ENCODE data around the gene ELAVL1.

Gene ELAVL1

DNA sequence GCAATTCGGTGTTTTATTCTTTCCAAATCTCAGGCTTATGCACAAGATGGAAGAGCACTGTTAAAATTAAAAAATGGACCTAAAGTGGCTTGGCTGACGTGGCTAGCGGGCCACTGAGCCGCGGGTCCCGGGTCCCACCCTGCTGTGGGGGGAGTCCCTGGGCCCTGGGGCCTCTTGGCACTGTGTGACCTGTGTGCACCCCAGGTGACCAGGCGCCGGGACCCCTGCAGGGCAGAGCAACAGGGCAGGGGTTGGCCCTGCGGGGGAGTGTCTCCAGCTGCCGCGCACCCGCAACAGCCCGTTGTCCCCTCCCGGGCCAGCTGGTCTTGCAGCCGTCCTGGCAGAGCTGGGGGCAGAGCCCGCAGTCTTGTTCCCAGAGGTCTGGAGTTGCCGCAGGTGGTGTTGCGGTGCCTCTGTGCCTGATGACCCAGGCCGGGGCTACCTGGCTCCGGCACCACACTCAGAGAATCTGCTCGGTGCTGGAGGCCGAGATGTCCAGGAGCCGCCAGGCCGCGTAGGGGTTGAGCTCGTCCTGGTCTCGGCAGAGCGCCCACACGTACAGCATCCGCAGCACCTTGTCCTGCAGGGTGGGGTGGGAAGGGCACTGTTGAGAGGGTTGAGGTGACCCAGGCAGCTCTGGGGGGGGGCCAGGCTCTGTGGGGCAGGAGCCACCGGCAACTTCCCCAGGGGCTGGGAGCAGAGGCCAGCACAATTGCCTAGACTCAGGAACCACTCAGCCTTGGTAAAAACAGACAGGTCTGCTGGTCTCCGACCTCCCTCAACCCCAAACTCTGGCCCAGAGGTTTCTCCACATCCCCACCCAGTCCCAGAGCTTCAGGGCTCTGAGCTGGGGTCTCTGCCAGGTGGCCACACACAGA is 78.5 kb downstream of the ELAVL1 start:
- Histone ChIP-seq H3K27me3 (ENCODE audit: control insufficient read depth, insufficient read depth, low read length) (no peaks in the 10 kb centered on the region), H3K9ac (ENCODE audit: low read length) (no peak overlapping the region), H3K9me3 (ENCODE audit: control insufficient read depth, low read length) (no peaks in the 10 kb centered on the region), H3K4me1 (ENCODE audit: control insufficient read depth, insufficient read depth, low read length) (peaks cover 9% of the 10 kb centered on the region), H3K36me3 (ENCODE audit: control insufficient read depth, insufficient read depth, low read length) (no peaks in the 10 kb centered on the region), H3K4me3 (ENCODE audit: low read length) (no peak overlapping the region)

DNA sequence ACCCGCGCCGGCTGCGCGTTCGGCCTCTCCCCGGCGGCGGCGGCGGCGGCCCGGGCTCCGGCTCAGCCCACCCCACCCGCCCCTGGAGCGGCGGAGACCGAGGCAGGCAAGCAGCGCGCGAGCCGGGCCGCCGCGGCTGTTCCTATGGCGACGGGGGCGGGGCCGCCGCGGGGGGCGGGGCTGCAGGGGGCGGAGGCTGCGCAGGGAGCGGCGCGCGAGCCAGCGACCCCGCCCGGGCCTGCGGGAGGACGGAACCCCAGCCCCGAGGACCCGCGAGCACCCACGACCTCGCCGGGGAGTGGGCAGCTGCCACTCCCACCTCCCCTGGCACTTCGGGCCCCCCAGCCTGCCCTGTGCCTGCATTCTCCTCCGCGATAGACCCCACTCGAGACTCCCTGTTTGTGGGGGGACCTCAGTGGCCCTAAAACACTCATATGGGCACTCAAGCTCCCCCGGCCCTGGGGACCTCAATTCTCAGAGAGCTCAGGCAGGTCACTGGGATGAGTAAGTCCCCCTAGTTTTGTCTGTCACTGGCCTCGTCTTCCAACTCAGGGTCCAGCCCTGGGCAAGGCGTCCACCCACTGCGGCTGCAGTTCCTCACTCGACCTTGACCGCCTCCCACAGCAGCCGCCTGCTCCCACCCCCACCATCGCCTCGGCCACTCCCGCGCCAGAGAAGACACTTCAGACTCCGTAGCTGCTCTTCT is 79.3 kb downstream of the ELAVL1 start, which contains the start of gene CTXN1:
Gene CTXN1, minus strand, starts transcription at position 115 of the 706 bp plus-strand sequence. CDS start 597 bp downstream, outside the sequence.
- no peaks in the 10 kb centered on the region for H3K36me3 ChIP-seq (ENCODE audit: control insufficient read depth, insufficient read depth, low read length)
- H3K9me3 ChIP-seq (ENCODE audit: control insufficient read depth, low read length): no peaks in the 10 kb centered on the region
- H3K27me3 ChIP-seq (ENCODE audit: control insufficient read depth, insufficient read depth, low read length): no peaks in the 10 kb centered on the region
- peak within 1 kb of the TSS; percentile 28 for H3K9ac ChIP-seq (ENCODE audit: low read length)
- H3K4me1 ChIP-seq (ENCODE audit: control insufficient read depth, insufficient read depth, low read length): peaks cover 17% of the 10 kb centered on the region
- H3K4me3 ChIP-seq (ENCODE audit: low read length): no peak within 1 kb of the TSS

DNA sequence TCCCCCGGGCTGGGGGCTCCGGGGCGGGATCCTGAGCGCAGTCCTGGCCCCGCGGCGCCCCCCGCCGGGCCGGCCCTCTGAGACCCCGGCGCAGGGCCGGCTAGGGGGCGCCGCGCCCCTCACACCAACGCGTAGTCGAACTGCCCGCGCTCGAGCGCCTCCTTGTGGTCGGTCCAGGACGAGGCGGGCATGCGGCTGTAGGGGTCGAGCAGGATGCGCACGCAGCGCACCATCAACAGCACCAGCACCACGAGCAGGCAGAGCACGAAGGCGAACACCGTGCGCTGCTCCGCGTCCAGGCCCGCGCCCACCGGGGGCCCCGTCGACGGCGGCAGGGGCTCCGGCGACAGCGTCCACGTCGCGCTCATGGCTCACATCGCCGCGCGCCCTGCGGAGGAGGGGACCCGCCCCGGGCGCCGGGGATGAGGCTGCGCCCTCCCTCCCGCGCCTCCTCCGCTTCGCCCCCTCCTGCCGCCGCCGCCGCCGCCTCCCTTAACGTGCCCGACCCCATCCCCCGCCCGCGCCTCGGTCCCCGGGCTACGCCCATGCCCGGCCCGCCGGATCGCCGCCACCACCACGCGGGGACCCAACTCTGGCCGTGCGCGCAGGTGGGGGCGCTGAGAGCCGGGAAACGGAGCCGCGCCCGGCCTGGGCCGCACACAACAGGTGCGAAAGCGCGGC is 80.1 kb downstream of the ELAVL1 start:
- Histone ChIP-seq H3K4me1 (ENCODE audit: control insufficient read depth, insufficient read depth, low read length) (peaks cover 20% of the 10 kb centered on the region), H3K9me3 (ENCODE audit: control insufficient read depth, low read length) (no peaks in the 10 kb centered on the region), H3K36me3 (ENCODE audit: control insufficient read depth, insufficient read depth, low read length) (no peaks in the 10 kb centered on the region), H3K27me3 (ENCODE audit: control insufficient read depth, insufficient read depth, low read length) (no peaks in the 10 kb centered on the region), H3K4me3 (ENCODE audit: low read length) (no peak overlapping the region), H3K9ac (ENCODE audit: low read length) (no peak overlapping the region)

DNA sequence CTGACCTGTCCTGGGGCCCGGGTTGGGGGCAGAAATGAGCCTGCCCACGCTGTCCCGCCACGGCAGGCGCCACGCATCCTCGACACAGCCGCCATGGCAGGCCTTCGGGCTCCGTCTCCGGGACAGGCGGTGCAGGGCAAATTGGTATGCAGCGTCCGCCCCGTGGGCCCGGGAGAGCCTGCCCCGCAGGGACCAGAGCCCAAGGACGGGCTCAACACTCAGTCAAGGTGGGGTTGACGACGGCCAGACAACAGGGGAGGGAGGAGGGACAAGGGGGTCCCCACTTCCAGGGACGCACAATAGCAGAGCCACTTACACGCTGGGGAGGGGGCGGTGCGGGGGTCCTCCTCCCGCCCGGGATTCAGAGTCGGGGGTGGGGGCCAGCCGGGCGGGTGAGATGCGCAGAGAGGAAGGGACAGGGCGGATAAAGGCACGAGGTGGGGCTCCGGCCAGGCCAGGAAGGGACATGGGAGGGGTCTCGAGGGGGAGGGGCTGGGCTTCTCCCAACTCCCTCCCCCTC is 80.7 kb downstream of the ELAVL1 start:
- Histone ChIP-seq H3K9me3 (ENCODE audit: control insufficient read depth, low read length) (no peaks in the 10 kb centered on the region), H3K4me3 (ENCODE audit: low read length) (no peak overlapping the region), H3K27me3 (ENCODE audit: control insufficient read depth, insufficient read depth, low read length) (peaks cover under 1% of the 10 kb centered on the region), H3K4me1 (ENCODE audit: control insufficient read depth, insufficient read depth, low read length) (peaks cover 23% of the 10 kb centered on the region), H3K36me3 (ENCODE audit: control insufficient read depth, insufficient read depth, low read length) (no peaks in the 10 kb centered on the region), H3K9ac (ENCODE audit: low read length) (no peak overlapping the region)

DNA sequence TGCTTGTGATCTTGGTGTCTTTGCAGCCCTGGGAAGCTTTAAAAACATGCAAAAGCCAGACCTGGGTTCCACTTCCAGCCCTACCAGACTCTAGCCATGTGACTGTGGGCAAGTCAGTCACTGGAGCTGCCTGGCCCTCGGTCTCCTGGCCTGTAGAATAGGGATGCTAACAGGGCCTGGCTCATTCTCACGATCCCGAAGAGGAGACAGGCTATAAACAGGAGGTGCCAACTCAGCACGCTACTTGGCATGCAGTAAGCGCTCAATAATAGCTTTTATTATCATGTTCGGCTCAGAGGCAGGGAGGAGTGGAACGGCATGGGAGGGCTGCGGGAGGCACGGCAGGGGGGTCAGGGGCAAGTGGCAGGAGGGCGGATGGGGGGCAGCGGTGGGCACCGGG is 81.2 kb downstream of the ELAVL1 start:
- H3K4me1 ChIP-seq (ENCODE audit: control insufficient read depth, insufficient read depth, low read length): peaks cover 28% of the 10 kb centered on the region
- H3K9ac ChIP-seq (ENCODE audit: low read length): no peak overlapping the region
- no peaks in the 10 kb centered on the region for H3K9me3 ChIP-seq (ENCODE audit: control insufficient read depth, low read length)
- H3K27me3 ChIP-seq (ENCODE audit: control insufficient read depth, insufficient read depth, low read length): peaks cover 5% of the 10 kb centered on the region
- H3K36me3 ChIP-seq (ENCODE audit: control insufficient read depth, insufficient read depth, low read length): no peaks in the 10 kb centered on the region
- no peak overlapping the region for H3K4me3 ChIP-seq (ENCODE audit: low read length)

DNA sequence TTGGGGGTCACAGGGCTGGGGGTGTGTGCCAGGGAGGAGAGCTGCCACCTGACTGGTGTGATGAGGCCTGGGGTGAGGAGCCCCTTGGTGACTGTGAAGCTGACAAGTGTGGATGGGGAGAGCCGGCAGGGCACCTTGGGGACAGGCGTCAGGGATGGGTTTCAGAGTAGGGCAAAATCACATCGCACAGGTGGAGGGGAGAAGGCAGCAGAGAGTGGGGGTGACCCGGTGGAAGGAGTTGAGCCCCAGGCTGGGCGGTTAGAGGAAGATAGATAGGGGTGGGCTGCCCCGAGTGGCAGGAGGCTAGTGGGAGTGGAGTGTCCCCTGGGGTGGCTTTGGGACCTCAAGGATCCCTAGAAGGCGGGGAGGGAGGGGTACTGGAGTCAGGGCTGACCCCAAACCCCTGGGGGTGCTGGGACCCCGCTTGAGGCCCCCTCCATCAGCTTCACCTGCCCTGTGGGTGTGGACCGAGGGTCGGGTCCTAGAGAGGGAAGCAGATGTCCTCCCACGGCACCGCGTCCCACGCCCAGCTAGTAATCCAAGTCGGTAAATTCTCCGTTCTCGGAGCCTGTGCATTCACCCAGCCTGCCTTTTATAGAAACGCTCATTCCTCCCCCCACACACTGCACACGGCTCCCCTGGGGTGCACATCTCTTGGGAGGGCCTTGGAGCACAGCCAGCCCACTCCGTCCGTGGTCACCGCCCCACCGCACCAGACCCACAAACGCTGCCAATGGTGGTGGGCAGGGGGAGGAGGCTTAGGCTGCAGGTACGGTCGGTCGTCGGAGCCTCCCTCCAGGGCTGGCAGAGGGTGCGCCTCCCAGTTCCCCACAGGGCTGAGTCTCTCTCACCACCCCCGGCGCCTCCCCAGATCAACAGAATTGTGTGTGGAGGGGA is 81.9 kb downstream of the ELAVL1 start:
- Histone ChIP-seq H3K27me3 (ENCODE audit: control insufficient read depth, insufficient read depth, low read length) (peaks cover 12% of the 10 kb centered on the region), H3K4me3 (ENCODE audit: low read length) (no peak overlapping the region), H3K4me1 (ENCODE audit: control insufficient read depth, insufficient read depth, low read length) (peaks cover 28% of the 10 kb centered on the region), H3K36me3 (ENCODE audit: control insufficient read depth, insufficient read depth, low read length) (no peaks in the 10 kb centered on the region), H3K9me3 (ENCODE audit: control insufficient read depth, low read length) (no peaks in the 10 kb centered on the region), H3K9ac (ENCODE audit: low read length) (no peak overlapping the region)

DNA sequence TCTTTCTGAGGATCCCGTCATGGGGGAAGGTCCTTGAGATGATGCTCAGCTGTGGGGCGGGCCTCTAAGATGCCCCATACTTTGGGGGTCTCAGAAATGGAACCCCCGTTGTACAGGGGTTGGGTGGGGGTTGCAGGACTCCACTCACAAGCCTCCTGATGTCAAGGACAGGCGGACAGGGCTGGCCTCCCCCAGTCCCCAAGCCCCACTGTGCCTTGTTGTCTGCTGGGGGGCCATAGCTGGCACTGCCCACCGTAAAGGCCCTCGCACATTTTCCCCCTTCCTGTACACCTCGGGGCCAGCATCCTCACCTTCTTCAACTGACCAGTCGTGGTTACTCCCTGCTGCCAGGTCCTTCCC is 82.6 kb downstream of the ELAVL1 start:
- no peak overlapping the region for H3K4me3 ChIP-seq (ENCODE audit: low read length)
- H3K4me1 ChIP-seq (ENCODE audit: control insufficient read depth, insufficient read depth, low read length): peaks cover 32% of the 10 kb centered on the region
- H3K9me3 ChIP-seq (ENCODE audit: control insufficient read depth, low read length): no peaks in the 10 kb centered on the region
- no peak overlapping the region for H3K9ac ChIP-seq (ENCODE audit: low read length)
- no peaks in the 10 kb centered on the region for H3K36me3 ChIP-seq (ENCODE audit: control insufficient read depth, insufficient read depth, low read length)
- H3K27me3 ChIP-seq (ENCODE audit: control insufficient read depth, insufficient read depth, low read length): peaks cover 19% of the 10 kb centered on the region

DNA sequence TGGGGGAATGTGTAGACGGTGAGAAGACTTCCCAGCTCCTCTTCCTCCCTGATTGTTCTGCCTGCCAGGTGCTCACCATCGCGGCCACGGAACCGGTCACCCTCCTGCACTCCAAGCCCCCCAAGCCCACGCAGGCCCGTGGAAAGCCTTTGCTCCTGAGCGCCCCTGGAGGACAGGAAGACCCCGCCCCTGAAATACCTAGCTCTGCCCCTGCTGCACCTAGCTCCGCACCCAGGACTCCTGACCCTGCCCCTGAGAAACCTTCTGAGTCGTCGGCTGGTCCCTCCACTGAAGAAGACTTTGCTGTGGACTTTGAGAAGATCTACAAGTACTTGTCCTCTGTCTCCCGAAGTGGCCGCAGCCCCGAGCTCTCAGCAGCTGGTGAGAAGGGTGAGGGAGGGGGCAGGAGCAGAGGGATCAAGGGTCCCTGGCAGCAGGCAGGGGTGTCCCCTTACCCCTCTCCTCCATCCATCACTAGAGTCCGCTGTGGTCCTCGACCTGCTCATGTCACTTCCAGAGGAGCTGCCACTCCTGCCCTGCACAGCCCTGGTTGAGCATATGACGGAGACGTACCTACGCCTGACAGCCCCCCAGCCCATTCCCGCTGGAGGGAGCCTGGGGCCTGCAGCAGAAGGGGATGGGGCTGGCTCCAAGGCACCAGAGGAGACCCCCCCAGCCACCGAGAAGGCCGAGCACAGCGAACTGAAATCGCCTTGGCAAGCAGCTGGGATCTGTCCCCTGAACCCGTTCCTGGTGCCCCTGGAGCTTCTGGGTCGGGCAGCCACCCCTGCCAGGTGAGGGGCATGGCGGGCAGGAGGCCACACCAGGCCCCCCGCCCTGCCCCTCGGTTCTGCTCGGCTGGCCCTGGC is 83.2 kb downstream of the ELAVL1 start:
- H3K4me1 ChIP-seq (ENCODE audit: control insufficient read depth, insufficient read depth, low read length): peaks cover 38% of the 10 kb centered on the region
- H3K4me3 ChIP-seq (ENCODE audit: low read length): no peak overlapping the region
- H3K27me3 ChIP-seq (ENCODE audit: control insufficient read depth, insufficient read depth, low read length): peaks cover 25% of the 10 kb centered on the region
- H3K9me3 ChIP-seq (ENCODE audit: control insufficient read depth, low read length): no peaks in the 10 kb centered on the region
- peak overlapping the region; percentile 59 for H3K9ac ChIP-seq (ENCODE audit: low read length)
- H3K36me3 ChIP-seq (ENCODE audit: control insufficient read depth, insufficient read depth, low read length): no peaks in the 10 kb centered on the region

DNA sequence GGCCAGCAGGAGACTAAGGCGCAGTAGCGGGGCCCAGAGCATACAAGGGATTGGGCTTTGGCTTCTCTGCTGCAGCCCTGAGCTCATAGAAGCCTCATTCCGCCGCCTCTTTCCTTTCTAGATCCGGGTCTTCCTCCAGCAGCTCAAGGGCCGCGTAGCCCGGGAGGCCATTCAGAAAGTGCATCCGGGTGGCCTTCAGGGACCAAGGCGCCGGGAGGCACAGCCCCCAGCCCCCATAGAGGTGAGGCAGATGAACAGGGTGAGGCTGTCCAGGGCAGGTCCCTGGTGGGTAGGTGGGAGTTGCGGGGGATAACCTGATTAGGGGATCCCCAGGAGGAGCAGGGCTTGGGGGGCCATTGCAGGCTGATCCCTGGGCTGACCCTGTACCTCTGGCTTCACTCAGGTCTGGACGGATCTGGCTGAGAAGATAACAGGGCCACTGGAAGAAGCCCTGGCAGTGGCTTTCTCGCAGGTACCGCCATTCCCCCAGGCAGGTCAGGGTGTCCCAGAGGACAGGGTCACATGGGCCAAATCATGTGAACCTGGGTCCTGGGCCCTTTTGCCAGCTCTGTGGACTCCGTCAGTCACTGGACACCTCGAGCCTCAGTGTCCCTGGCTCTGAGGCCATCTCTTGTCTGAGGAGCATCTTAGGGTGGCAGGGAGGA is 84.0 kb downstream of the ELAVL1 start:
- Histone ChIP-seq H3K4me3 (ENCODE audit: low read length) (peak overlapping the region; percentile 6), H3K9ac (ENCODE audit: low read length) (peak overlapping the region; percentile 59), H3K27me3 (ENCODE audit: control insufficient read depth, insufficient read depth, low read length) (peaks cover 33% of the 10 kb centered on the region), H3K36me3 (ENCODE audit: control insufficient read depth, insufficient read depth, low read length) (no peaks in the 10 kb centered on the region), H3K4me1 (ENCODE audit: control insufficient read depth, insufficient read depth, low read length) (peaks cover 36% of the 10 kb centered on the region), H3K9me3 (ENCODE audit: control insufficient read depth, low read length) (no peaks in the 10 kb centered on the region)

DNA sequence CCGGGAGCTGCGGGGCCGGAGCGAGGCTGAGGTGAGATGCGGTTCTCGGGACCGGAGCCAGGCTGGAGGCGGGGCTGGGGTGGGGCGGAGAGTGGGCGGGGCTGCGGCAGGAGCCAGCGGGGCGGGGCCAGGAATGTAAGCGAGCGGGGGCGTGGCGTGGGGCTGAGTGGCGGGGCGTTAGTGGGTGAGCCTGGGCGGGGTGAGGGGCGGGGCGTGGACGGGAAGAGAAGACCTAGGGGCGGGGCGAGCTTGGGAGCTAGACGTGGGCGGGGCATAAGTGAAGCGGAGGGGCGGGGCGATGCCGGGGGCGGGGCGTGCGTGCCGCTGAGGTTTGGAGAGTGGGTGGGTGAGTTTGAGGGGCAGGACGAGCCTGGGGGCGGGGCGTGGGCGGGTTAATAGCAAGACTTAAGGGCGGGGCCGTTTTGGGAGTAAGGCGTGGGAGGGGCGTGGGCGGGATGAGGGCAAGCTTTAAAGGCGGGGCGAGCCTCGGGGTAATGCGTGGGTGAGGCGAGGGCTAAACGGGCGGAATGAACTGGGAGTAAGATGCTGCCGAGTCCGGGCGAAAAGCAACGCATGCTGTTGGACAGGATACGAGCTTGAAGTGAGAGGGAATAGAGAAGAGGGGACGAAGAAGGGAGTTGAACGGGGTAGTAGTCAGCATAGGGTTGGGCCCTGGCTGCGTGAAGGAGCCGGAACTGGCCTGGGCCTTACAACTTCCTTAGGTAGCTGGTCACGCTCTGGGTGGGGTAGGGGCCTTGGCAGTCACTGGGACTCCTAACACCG is 84.7 kb downstream of the ELAVL1 start:
- Histone ChIP-seq H3K4me1 (ENCODE audit: control insufficient read depth, insufficient read depth, low read length) (peaks cover 32% of the 10 kb centered on the region), H3K27me3 (ENCODE audit: control insufficient read depth, insufficient read depth, low read length) (peaks cover 40% of the 10 kb centered on the region), H3K9me3 (ENCODE audit: control insufficient read depth, low read length) (no peaks in the 10 kb centered on the region), H3K9ac (ENCODE audit: low read length) (peak overlapping the region; percentile 64), H3K36me3 (ENCODE audit: control insufficient read depth, insufficient read depth, low read length) (no peaks in the 10 kb centered on the region), H3K4me3 (ENCODE audit: low read length) (peak overlapping the region; percentile 72)

Data from mucosa of stomach (tissue), 1 donor.